Measurements from ENCODE around the gene AIRE. TPM values are rescaled to one million over a fixed set of nuclear protein-coding genes. Genes with fewer than 3 reads are reported as not detected.

AIRE gene
- total RNA-seq, 1 donor from 2014 or later: 0.17 TPM

- Histone ChIP-seq H3K27me3 (ENCODE audit: control insufficient read depth, insufficient read depth, low read length) (peaks cover 25% of the 10 kb centered on the region), H3K4me3 (ENCODE audit: low read depth, low read length) (peak overlapping the region; percentile 66), H3K36me3 (ENCODE audit: control insufficient read depth, insufficient read depth, low read length) (no peaks in the 10 kb centered on the region)
- no peak for DNase-seq (ENCODE audit: low read depth)
- TF ChIP-seq CTCF (IDR thresholded peaks at IDR 0.05; ENCODE audit: insufficient read depth, low read length, poor library complexity, severe bottlenecking): no peak
Measured at GRCh38 chr21:44299085-44299457, 13.4 kb downstream of the AIRE start.

GRCh38 chr21:44299458-44300261 is 14.0 kb downstream of the AIRE start, which contains the start of gene PFKL:
PFKL (plus strand) TSS chr21:44300053; CDS start chr21:44300106, 53 bp downstream.
- Histone ChIP-seq H3K36me3 (ENCODE audit: control insufficient read depth, insufficient read depth, low read length) (no peaks in the 10 kb centered on the region), H3K27me3 (ENCODE audit: control insufficient read depth, insufficient read depth, low read length) (peaks cover 23% of the 10 kb centered on the region), H3K4me3 (ENCODE audit: low read depth, low read length) (peak within 1 kb of the TSS; percentile 66)
- no peak for DNase-seq (ENCODE audit: low read depth)
- no peak for TF ChIP-seq CTCF (IDR thresholded peaks at IDR 0.05; ENCODE audit: insufficient read depth, low read length, poor library complexity, severe bottlenecking)

GRCh38 chr21:44300262-44300959 is 14.7 kb downstream of the AIRE start:
- H3K27me3 ChIP-seq (ENCODE audit: control insufficient read depth, insufficient read depth, low read length): peaks cover 16% of the 10 kb centered on the region
- no peak for DNase-seq (ENCODE audit: low read depth)
- no peak for TF ChIP-seq CTCF (IDR thresholded peaks at IDR 0.05; ENCODE audit: insufficient read depth, low read length, poor library complexity, severe bottlenecking)
- H3K4me3 ChIP-seq (ENCODE audit: low read depth, low read length): peak overlapping the region; percentile 66
- H3K36me3 ChIP-seq (ENCODE audit: control insufficient read depth, insufficient read depth, low read length): no peaks in the 10 kb centered on the region

GRCh38 chr21:44301141-44301540 is 15.5 kb downstream of the AIRE start:
- H3K36me3 ChIP-seq (ENCODE audit: control insufficient read depth, insufficient read depth, low read length): no peaks in the 10 kb centered on the region
- H3K27me3 ChIP-seq (ENCODE audit: control insufficient read depth, insufficient read depth, low read length): peaks cover 9% of the 10 kb centered on the region
- H3K4me3 ChIP-seq (ENCODE audit: low read depth, low read length): peak overlapping the region; percentile 66
- no peak for DNase-seq (ENCODE audit: low read depth)
- no peak for TF ChIP-seq CTCF (IDR thresholded peaks at IDR 0.05; ENCODE audit: insufficient read depth, low read length, poor library complexity, severe bottlenecking)

- Histone ChIP-seq H3K36me3 (ENCODE audit: control insufficient read depth, insufficient read depth, low read length) (no peaks in the 10 kb centered on the region), H3K27me3 (ENCODE audit: control insufficient read depth, insufficient read depth, low read length) (peaks cover 4% of the 10 kb centered on the region), H3K4me3 (ENCODE audit: low read depth, low read length) (no peak overlapping the region)
- DNase-seq (ENCODE audit: low read depth): no peak
- peak; percentile 17 for TF ChIP-seq CTCF (IDR thresholded peaks at IDR 0.05; ENCODE audit: insufficient read depth, low read length, poor library complexity, severe bottlenecking)
Measured at GRCh38 chr21:44301961-44302406, 16.3 kb downstream of the AIRE start.
